ENCODE results near the gene AP2A2.

Gene AP2A2

DNA sequence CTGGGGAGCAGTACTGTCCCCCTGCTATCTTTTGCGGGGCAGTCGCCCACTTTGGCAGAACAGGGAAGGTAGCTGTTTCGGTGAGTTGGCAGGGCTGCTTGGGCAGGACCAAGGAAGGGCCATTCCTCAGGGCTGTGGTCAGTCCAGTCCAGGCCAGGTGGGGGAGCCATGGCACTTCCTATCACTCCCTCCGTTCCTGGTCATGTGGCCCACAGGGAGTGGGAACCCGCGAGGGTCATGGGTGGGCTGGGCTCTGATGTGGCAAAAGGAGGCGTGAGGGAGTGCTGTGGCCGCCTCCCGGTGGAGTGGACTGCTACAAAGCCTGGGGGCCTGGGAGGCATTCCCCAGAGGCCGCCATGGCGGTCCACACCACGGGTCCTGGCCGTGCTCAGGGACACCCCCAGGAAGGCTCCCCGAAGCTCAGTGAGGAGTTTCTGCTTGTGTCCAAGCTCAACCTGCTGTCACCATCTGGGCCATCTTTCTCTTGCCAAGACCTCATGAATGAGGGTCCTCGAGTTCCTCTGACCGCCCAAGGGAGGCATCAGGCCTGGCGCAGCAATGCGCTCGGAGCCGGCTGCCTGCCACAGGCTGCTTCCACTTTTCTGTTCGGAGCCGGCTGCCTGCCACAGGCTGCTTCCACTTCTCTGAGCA lies 27.0 kb upstream of the AP2A2 start:
- DNase-seq (ENCODE audit: low read depth) = no peak

DNA sequence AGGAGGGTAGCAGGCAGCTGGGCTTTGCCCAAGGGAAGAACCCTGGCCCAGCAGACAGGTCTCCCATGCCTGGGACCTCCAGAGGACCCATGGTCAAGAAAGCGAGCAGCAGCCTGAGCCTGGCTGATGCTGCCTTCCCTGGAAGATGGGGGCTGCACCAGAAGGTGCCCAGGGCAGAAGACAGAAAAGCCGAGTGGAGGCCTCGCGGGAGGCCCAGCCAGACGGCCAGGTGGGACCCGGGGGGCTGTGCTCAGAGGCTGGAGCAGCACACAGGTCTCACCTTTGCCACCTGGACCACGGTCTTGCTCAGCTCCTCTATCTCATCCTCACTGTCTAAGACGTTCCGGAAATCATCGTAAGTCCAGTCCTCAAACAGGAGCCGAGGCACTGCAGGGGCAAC lies 25.9 kb upstream of the AP2A2 start:
- DNase-seq (ENCODE audit: low read depth) = no peak

DNA sequence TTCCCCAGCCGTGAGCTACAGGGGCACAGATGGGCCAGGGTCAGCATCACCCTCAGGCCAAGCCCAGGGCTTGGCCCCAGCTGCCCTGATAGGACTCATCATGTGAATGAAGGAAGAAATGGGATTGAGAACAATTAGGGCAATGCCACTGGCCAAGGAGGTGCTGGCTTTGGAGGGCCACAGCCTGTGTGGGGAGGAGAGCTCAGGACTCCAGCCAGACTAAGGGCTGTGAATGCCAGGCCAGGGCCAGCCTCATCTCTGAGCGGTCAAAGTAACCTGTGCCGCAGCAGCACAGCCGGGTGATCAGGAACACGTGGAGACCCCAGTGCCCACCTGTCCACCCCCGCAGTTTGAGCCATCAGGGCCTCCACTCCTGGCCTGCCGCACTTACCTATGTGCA lies 25.1 kb upstream of the AP2A2 start:
- DNase-seq (ENCODE audit: low read depth) = no peak

DNA sequence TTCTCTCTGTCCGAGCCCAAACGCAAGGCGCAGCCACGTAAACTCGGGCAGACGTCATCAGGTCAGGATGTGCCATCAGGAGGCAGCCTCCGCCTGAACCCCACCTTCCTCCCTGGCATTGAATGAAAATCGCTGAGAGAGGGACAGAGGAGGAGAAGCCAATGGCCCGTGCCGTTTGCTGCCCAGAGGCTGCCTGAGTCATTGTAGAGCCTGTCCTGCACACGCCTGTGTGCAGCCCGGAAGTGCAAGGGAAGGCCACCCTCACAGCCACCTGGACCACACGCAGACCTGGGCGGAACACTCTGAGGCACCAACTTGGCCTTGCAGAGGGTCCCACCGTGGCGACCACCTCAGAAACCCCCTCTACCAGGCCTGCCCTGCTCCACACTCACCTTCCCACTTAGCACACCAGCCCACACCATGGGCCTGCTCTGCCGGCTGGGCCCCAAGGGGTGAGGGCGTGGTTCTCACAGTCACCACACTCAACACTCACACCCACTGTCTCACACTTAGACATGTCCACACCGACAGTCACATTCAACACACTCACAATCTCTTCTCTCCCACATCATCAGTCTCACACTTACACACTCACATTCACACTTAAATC lies 24.1 kb upstream of the AP2A2 start:
- no peak for DNase-seq (ENCODE audit: low read depth)

DNA sequence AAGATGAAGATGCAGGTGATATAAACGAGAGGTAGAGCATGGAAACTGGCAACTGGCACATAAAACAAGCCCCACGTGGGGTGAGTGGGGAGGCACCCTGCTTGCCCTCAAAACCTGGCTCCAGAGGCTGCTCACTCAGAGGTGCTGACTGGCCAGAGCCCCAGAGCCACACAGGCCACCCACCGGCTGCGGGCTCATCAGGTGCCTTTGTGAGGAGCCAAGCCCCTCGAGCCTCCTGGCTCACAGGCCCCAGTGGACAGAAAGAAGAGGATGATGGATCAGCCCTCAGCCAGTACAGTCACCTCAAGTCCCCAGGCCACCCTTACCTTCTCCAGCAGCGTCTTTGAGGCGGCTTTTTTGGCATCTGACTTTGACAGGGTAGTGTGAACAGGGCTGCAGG lies 21.3 kb upstream of the AP2A2 start:
- no peak for DNase-seq (ENCODE audit: low read depth)

DNA sequence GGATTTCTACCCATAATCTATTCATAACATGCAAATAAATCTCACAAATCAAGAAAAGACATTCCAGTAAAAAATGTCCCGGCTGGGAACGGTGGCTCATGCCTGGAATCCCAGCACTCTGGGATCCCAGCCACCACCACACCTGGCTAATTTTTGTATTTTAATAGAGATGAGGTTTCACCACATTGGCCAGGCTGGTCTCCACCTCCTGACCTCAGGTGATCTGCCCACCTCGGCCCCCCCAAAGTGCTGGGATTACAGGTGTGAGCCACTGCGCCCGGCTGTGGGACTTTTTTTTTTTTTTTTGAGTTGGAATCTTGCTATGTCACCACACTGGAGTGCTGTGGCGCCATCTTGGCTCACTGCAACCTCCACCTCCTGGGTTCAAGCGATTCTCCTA lies 19.7 kb upstream of the AP2A2 start:
- no peak for DNase-seq (ENCODE audit: low read depth)

DNA sequence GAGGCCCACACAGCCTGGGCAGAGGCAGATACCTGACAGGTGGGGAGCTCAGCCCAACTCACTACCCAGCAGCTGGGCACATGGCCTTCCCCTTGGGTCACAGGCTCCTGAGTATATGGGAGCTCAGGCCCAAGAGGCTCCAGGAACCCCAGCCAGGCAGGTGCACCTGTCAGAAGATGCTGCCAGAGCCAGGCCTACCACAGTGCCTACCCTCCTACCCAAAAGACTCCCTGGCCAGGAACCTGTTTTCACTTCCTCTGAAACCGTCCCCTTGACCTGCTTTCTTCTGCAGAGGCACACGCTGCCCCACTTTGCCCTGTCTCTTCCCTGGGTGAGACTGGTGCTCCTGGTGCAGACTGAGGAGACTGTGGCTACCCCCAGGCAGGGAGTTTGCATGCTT lies 18.0 kb upstream of the AP2A2 start:
- no peak for DNase-seq (ENCODE audit: low read depth)

DNA sequence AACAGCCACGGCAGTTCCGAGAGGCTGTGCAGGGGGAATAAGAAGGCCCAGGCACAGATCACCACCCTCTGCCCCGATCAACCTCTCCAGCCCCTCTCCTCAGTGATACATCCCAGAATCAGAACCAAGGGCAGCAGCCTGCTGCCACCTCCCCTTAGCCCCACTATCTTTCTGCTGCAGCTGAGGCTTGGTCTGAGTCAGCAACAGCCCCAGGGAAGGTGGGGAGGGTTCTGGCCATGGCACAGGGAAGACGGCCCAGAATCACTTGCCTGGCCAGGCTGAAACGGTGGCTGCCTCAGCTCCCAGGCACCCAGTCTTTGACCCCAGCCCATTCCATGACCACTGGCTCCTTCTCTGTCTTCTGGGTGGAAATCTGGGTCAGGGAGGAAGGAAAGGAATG lies 17.4 kb upstream of the AP2A2 start:
- no peak for DNase-seq (ENCODE audit: low read depth)

DNA sequence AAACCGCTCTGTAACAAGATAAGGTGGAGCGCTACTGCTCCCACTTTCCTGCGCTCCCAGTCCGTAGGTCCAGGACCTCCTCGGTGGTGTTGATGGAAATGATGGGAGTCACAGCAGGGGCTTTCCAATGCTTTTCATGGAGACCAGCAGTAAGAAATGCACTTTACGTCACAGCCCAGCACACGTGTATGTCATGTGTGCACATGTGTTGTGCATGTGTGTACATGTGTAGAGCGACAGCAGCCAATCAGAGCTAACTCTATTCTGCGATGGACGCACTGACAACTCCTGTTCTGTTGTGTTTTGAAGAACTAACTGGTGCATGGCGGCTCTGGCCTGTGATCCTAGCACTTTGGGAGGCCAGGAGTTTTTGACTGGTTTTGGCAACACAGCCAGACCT lies 16.3 kb upstream of the AP2A2 start:
- no peak for DNase-seq (ENCODE audit: low read depth)

DNA sequence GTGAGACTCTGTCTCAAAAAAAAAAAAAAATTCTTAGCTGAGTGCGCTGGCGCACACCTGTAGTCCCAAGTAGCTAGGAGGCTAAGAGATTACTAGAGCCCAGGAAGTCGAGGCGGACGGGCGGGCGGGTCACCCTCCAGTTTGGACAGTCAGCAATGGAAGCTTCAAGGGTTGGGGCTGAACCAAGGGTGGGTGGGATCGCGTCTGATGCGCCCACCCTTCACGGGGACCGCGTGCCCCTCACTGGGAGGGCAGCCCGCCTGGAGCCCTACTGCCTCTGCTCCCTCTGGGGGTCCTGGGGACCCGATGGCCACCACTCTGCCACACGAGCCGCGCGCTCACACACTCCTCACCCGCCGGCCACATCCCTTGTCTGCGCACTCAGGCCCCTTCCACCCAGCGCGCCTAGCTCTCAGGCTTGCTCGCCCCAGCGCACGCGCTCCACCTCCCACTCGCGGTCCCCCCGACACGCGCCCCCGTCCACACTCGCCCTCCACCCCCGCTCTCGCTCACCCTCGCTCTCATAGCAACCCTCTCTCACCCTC lies 15.6 kb upstream of the AP2A2 start:
- DNase-seq (ENCODE audit: low read depth) = no peak

DNA sequence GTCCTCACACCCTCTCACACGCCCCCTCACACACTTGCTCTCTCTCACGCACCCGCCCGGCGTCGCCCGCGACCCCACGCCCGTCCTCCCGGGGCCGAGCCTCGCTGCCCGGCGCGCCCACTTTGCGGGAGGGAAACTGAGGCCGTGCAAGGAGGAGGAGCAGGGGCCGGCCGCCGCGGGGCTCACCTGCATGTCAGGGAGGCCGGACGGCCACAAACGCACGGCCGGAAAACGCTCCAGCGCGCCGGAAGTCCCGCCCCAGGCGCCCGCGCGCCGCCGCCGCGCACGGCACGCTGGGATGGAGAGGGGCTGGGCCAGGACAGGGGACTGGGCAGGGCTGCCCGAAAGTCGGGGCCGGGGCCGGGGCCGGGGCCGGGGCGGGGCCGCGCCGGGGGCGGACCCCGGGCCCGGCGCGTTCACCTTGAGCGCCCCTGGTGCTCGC lies 15.1 kb upstream of the AP2A2 start, which contains the start of gene CHID1:
Gene CHID1 (minus strand): TSS at position 222 of the 442 bp plus-strand sequence. CDS start 5,994 bp downstream, outside the sequence.
- peak; percentile 74 for DNase-seq (ENCODE audit: low read depth)

DNA sequence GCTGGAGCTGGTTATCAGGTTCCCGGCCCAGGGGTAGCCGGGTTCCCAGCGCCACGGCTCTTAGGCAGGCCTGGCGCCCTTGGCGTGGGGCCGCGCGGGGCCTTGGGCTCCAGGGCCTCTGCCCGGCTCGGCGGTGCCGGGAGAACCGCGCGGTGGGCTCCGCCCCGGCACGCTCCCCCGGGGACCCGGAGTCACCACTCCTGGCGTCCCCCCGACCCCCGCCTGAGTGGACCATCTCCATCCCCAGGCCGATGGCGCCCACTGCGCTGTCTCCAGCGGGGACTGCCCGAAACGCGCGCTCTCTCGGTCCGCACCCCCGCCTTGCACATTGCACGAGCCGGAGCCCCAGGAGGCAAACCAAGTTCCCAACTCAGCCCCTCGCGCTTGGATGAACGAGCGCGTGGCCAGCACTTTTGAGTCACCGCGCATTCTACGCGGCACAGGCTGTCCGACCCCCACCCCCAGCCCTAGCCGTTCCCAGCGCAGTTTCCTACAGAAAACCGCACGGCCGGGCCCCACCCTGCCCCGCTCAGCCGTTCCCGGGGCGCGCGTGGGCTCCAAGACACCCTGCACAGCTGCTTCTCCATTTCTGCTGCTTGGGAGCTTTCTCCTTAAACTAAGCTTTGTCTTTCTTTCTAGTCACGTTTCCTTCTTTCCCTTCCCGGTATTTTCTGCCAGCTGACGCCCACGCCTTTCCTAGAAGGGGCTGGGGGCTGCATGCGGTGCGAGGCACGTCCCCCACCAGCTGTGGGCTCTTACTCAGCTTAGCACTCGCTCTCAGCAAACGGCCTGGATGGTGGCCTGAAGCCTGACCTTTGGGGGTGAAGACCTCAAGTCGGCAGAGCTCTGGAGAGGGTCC lies 14.4 kb upstream of the AP2A2 start:
- no peak for DNase-seq (ENCODE audit: low read depth)

DNA sequence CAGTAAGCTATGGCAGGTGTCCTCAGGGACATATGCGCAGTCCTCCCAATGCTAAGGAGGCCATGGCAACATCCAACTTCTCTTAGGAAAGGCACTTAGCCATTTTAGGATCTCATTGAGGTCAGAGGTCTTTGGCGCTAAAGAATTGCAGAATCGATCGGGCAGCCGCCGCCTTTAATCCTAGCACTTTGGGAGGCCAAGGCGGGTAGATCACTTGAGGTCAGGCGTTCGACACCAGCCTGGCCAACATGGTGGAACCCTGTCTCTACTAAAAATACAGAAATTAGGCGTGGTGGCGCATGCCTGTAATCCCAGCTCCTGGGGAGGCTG lies 13.8 kb upstream of the AP2A2 start:
- DNase-seq (ENCODE audit: low read depth) = no peak

DNA sequence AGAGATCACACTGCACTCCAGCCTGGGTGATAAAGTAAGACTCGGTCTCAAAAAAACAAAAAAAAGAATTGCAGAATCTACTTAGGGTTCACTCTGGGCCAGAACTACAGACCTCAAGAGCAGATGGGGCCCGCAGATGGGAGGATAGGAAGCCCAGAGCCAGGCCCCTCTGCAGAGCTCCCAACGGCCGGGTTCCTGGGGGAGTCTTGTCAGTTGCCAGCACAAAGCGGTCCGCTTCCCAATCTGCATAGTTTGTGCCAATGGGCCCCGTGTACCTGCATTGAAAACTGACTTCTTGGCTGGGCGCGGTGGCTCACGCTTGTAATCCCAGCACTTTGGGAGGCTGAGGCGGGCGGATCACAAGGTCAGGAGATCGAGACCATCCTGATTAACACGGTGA lies 13.4 kb upstream of the AP2A2 start:
- no peak for DNase-seq (ENCODE audit: low read depth)

DNA sequence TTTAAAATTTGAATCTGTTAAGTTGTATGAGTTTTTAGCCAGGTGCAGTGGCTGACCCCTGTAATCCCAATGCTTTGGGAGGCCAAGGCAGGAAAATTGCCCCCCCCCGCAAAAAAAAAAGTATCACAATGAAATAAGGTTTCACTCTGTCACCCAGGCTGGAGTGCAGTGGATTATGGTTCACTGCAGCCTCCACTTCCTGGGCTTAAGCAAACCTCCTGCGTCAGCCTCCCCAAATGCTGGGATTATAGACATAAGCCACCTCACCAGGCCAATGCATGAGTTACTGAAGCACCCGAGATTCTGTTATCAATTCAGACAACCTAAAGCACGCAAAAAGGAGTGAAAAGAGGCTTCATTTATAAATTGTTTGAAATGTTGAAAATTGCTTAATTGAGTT lies 12.6 kb upstream of the AP2A2 start:
- DNase-seq (ENCODE audit: low read depth) = no peak

DNA sequence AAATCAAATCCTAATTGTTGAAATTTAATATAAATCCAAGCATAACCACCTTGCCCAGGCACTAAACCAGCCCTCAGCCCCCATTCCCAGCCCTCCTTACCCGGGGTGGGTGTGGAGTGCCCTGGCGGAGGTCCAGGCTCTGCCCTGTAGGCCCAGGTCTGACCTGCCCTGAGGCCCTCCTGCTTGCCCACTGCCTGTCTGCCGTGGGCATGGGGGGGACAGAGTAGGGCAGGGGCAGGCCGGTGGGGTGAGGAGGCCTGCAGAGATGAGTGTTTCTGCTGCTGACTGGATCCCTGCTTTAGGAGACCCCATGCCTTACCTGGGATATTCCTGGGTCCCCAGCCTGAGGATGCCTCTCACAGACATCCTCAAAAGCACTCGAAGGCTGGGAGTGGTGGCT lies 11.5 kb upstream of the AP2A2 start:
- no peak for DNase-seq (ENCODE audit: low read depth)

DNA sequence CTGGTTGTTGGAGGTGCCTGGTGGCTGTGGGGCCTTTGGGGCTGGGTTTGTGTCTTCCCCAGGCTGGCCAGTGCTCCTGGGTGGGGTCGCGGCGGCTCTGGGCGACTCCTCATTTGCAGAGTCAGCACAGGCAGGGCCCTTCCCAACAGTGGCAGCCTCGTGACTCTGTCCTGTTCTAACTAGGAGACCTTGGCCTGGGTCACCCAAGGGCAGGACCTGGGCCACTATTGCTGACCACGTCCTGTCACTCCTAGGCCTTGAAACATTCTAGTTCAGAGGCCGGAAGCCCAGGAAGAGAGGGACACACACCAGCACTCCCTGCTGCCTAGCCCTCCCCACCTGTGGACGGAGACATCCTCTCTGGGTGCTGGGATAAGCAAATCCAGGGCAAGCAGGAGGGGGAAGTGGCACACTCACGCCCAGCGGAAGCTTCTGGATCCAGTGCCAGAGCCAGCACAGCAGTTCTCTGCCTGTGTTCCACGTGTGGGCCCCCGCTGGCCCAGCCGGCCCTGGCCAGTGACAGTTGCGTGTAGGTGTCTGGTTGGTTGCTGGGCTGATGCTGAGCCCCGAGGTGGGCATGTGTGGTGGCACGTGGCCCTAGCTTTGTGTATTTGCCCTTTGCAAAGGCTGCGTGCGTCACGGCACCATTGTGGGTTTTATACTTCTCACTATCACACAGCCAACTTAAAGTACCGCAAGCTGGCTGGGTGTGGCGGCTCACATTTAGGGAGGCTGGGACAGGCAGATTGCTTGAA lies 10.7 kb upstream of the AP2A2 start:
- DNase-seq (ENCODE audit: low read depth) = no peak

DNA sequence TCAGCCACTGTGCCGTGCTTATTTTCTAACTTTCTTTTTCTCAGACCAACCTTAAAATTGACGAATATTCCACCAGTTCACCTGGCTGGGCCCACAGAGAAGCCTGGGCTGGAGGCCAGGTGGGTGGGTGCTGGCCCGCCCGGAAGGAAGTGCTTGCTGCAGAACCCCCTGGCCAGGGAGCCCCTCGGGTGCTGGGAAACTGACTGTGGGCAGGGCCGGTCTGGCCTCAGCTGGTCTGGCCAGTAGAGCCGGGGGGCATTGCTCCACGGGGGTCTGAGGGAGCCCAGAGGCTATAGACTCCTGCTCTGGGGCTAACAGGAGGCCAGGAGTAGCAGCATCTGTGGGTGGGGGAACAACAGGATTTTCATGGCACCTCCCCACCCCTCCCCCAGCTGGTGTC lies 8.2 kb upstream of the AP2A2 start:
- no peak for DNase-seq (ENCODE audit: low read depth)

DNA sequence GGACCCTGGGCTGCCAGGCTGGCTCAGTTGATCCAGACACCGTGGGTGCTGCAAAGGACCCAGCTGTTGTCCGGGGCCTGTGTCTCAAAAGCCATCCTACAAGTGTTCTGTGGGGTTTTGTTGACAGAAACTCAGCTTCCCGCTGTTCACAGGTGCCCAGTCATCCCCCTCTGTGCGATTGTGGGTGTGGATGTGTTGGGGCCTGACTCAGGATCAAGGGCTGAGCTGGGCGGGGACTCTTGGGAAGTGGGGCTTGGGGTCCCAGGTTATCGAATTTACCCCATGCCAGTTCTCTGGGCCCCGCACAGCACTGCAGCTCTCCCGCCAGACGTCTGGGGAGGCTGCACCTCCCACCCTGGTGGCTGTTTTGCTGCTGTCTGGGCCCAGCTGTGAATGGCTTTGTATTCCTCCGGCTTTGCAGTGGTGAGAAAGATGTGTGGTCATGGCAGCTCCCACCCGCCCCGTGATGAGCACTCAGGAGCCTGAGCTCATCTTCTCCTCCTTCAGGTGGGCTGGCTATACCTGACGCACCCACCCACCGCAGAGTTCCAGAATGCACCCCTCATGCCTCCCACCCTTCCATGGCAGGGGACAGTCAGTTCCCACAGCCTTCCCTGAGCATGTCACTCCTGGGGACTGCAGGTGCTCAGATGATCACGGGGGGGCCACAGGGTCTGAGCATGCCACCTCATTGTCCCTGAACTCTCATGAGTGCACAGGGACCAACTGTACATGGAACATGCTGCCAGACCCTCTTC lies 3.6 kb upstream of the AP2A2 start:
- DNase-seq (ENCODE audit: low read depth) = no peak

DNA sequence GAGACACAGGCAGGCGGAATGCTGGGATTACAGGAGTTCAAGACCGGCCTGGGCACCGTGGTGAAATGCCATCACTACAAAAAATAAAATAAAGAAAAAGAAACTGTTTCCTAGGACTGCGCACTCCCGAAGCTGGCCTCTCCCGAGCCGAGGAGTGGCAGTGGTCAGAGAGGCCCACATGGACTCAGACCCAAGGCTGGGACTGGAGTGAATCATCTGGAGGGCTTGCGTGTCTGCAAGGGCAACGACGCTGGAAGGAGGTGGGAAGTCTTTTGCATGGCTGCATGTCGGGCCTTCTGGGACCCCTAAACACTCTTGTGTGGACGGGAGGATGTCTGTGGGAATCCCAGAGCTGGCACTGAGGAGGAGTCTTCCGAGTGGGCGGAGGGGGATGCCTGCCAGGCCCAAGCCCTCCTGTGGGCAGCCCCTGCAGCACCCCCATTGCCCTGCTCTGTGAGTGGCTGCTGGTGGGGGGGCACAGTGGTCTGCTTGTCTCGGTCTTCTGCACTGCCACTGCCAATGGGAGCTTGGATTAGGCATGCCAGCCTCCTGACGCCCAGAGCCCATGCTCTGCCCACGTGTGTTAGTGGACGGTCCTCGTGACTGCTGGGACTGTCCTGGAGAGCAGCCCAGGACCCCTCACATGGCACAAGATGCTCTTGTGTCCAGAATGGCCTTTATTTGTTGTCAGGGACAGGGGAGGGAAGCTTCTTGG lies 1.8 kb upstream of the AP2A2 start:
- no peak for DNase-seq (ENCODE audit: low read depth)

Measured in activated gamma-delta T cell treated with anti-CD3 and anti-CD28 coated beads, Interleukin-2, amount 50 U/mL, for 16 hours (primary cell).